Endothelial cell of umbilical vein (primary cell): ENCODE results near the gene TLR6. TPM values are rescaled to one million over a fixed set of nuclear protein-coding genes. Genes with fewer than 3 reads are reported as not detected.

Source experiments
- BruUV-seq: library from RNA; stranded (reverse); fragments of 400-500 nt; replicated peaks from 2 replicates; lab custom pipeline; 2021; lab: Mats Ljungman, UMichigan
- CTCF ChIA-PET: fragments of 300-600, 350-600 bp; sonication (Branson Sonifier 250); formaldehyde crosslinking; loops from one replicate; lab custom pipeline; 2021; ENCODE audit warnings: antibody characterized with exemption, inconsistent platforms; lab: Charles Lee
- POLR2A ChIA-PET: fragments of 300-600, 350-600 bp; sonication (Branson Sonifier 250); formaldehyde crosslinking; loops from one replicate; lab custom pipeline; 2021; ENCODE audit warnings: antibody characterized with exemption, inconsistent platforms; lab: Charles Lee
- DNase-seq: peaks from one replicate; pipeline ENCODE4 v3.0.0-alpha.2; 2011; ENCODE audit warnings: low read depth, low spot score
- FAIRE-seq: peaks from 2 replicates; lab custom pipeline; 2011; peaks lifted over from hg19 to GRCh38; lab: Jason Lieb, UNC
- H2AFZ ChIP-seq: 2 replicates; pipeline ENCODE4 v1.6.0; 2012; ENCODE audit warnings: low read depth, low read length, control low read depth, inconsistent platforms
- H3K27ac ChIP-seq: 2 replicates; pipeline ENCODE4 v1.5.1; 2011; ENCODE audit warnings: low read depth, mild to moderate bottlenecking, control low read depth, low read length, moderate library complexity; ENCODE audit not compliant: insufficient read depth
- H3K27me3 ChIP-seq, 2 experiments: 2 replicates each; pipeline versions ENCODE4 v1.6.0 to v1.6.1; 2011; ENCODE audit warnings: low read length in 2 of 2, mixed read lengths in 1 of 2; ENCODE audit not compliant: control insufficient read depth in 2 of 2, insufficient read depth in 2 of 2
- H3K36me3 ChIP-seq, 2 experiments: 2 replicates in 1 of 2; 3 replicates in 1 of 2; pipeline ENCODE4 v1.5.1; 2011; ENCODE audit warnings: low read length in 2 of 2, mild to moderate bottlenecking in 1 of 2, moderate library complexity in 1 of 2; ENCODE audit not compliant: control insufficient read depth in 2 of 2, insufficient read depth in 2 of 2; ENCODE audit errors: extremely low read depth in 1 of 2
- H3K4me1 ChIP-seq: 3 replicates; pipeline ENCODE4 v1.5.1; 2011; ENCODE audit warnings: mild to moderate bottlenecking, low read length; ENCODE audit not compliant: control insufficient read depth, insufficient read depth; ENCODE audit errors: extremely low read depth
- H3K4me2 ChIP-seq: 2 replicates; pipeline ENCODE4 v1.6.1; 2011; ENCODE audit warnings: low read length, control low read depth, mixed read lengths; ENCODE audit not compliant: insufficient read depth
- H3K4me3 ChIP-seq, 3 experiments: fragments of 200-600 bp in 1 of 3; sonication (generic), shearing (Covaris generic) in 1 of 3; replicated peaks in 1 of 3; 2 replicates each; pipeline ENCODE4 v1.5.1; 2011 to 2016; ENCODE audit warnings: control low read depth in 3 of 3, low read length in 3 of 3, mild to moderate bottlenecking in 2 of 3, inconsistent platforms in 1 of 3, low read depth in 1 of 3, moderate library complexity in 1 of 3; ENCODE audit not compliant: insufficient read depth in 1 of 3
- H3K79me2 ChIP-seq: 2 replicates; pipeline ENCODE4 v1.6.0; 2012; ENCODE audit warnings: low read length, inconsistent platforms; ENCODE audit not compliant: control insufficient read depth, insufficient read depth
- H3K9ac ChIP-seq: replicated peaks from 2 replicates; pipeline ENCODE3; 2011; ENCODE audit warnings: low read length, control low read depth; ENCODE audit not compliant: insufficient read depth; ENCODE audit errors: extremely low read depth
- H3K9me1 ChIP-seq: replicated peaks from 3 replicates; pipeline ENCODE4 v1.6.0; 2011; ENCODE audit warnings: mild to moderate bottlenecking, low read length; ENCODE audit not compliant: control insufficient read depth, insufficient read depth; ENCODE audit errors: extremely low read depth
- H3K9me3 ChIP-seq: replicated peaks from 2 replicates; pipeline ENCODE4 v1.5.1; 2012; ENCODE audit warnings: low read length, inconsistent platforms; ENCODE audit not compliant: control insufficient read depth, insufficient read depth
- H4K20me1 ChIP-seq: replicated peaks from 2 replicates; pipeline ENCODE3; 2011; ENCODE audit warnings: mild to moderate bottlenecking, low read length; ENCODE audit not compliant: control insufficient read depth, insufficient read depth; ENCODE audit errors: extremely low read depth
- EZH2 ChIP-seq: IDR thresholded peaks from 2 replicates; pipeline ENCODE4 v1.6.1; 2012; ENCODE audit warnings: borderline replicate concordance, low read depth, mild to moderate bottlenecking, moderate library complexity, low read length, inconsistent platforms; ENCODE audit not compliant: severe bottlenecking
- FOS ChIP-seq: IDR thresholded peaks from 2 replicates; pipeline ENCODE4 v1.6.1; 2011; ENCODE audit warnings: mild to moderate bottlenecking, low read length, moderate library complexity, borderline replicate concordance; ENCODE audit not compliant: insufficient read depth
- GATA2 ChIP-seq: IDR thresholded peaks from 2 replicates; pipeline ENCODE4 v1.7.0; 2011; ENCODE audit warnings: low read depth, mild to moderate bottlenecking, moderate library complexity, mixed read lengths, low read length; ENCODE audit not compliant: insufficient read length, insufficient read depth
- JUN ChIP-seq: IDR thresholded peaks from 2 replicates; pipeline ENCODE4 v1.6.1; 2011; ENCODE audit warnings: borderline replicate concordance, low read depth; ENCODE audit not compliant: insufficient read length, insufficient read depth
- MAX ChIP-seq: IDR thresholded peaks from 2 replicates; pipeline ENCODE4 v1.6.1; 2011; ENCODE audit not compliant: insufficient read depth, insufficient read length
- MYC ChIP-seq: IDR thresholded peaks from one replicate; pipeline ENCODE4 v1.6.1; 2011; ENCODE audit warnings: mild to moderate bottlenecking, low read depth, low read length
- POLR2A ChIP-seq: IDR thresholded peaks from 2 replicates; pipeline ENCODE4 v1.6.1; 2012; ENCODE audit warnings: low read depth, mild to moderate bottlenecking, control low read depth, low read length
- POLR2AphosphoS5 ChIP-seq: IDR thresholded peaks from 2 replicates; pipeline ENCODE4 v1.6.1; 2012; ENCODE audit warnings: low read depth, mild to moderate bottlenecking, control low read depth, low read length, moderate library complexity; ENCODE audit not compliant: insufficient read depth
- dilution Hi-C: fragments of 300-500 bp; cut with MboI; formaldehyde crosslinking; loops from one replicate; pipeline ENCODE4 v1.15.0; 2019; ENCODE audit warnings: low sequenced_read_pairs; ENCODE audit not compliant: extremely low pct_ligation_motif_present
- intact Hi-C: fragments of 100-400 bp; cut with micrococcal nuclease; formaldehyde crosslinking; loops from one replicate; pipeline ENCODE4 v1.10.0; 2022
- polyA plus RNA-seq, 4 experiments: library from polyadenylated mRNA; depleted of rRNA in 3 of 4; stranded (reverse) in 3 of 4; unstranded in 1 of 4; fragments of >200 nt; gene quantifications; 2 replicates each; pipeline versions ENCODE4 v1.2.1 to v1.2.3, GENCODE V29; 2011 to 2012; ENCODE audit warnings: missing spikeins in 1 of 4
- total RNA-seq: library from RNA; stranded (reverse); gene quantifications from 2 replicates; pipeline ENCODE4 v1.2.3, GENCODE V29; 2021
- TF ChIP-seq, protein P1 (sequence below), 2 donors: IDR thresholded peaks; 1 replicate in 1 of 2; 2 replicates in 1 of 2; pipeline ENCODE4 v1.5.1; 2011; ENCODE audit warnings: low read length in 2 of 2, mild to moderate bottlenecking in 2 of 2, moderate library complexity in 2 of 2, control low read depth in 1 of 2, inconsistent platforms in 1 of 2, low read depth in 1 of 2; ENCODE audit not compliant: insufficient read depth in 1 of 2; ENCODE audit errors: extremely low read depth in 1 of 2

Gene TLR6
- total and polyA plus RNA-seq, 2 donors (not counting 3 experiments of a cell fraction or from before 2014, with no cell fraction given) = 0.19 to 1.7 TPM

DNA sequence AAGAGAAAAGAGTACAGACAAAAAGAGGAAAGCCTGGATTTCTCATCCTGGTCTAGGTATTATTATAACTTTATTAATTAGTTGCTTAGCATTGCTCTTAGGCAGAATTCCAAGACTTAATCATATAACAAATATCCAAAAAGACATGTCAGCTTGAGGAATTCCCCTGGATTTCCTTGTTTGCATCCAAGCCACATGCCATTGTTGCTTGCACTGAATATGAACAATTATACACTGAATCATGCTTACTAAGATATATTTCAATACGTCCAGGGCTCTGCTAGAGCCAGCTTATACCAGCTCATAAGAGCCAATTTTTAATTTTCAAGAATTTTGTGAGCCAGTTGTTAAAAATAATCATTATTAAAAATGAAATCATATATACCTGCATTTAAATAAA lies 68.3 kb downstream of the TLR6 start:
- no TSS peak for BruUV-seq
- H3K9ac ChIP-seq = no peak overlapping the region
- H3K27ac ChIP-seq = no peak overlapping the region
- H3K9me1 ChIP-seq = no peaks in the 10 kb centered on the region
- no peak overlapping the region for H3K4me3 ChIP-seq
- H3K36me3 ChIP-seq = no peaks in the 10 kb centered on the region
- FAIRE-seq (peak; percentile 31), DNase-seq (peak; percentile 57)
- H3K27me3 ChIP-seq = no peaks in the 10 kb centered on the region
- H2AFZ ChIP-seq = no peak overlapping the region
- POLR2A ChIA-PET = interaction anchor here (0.6 kb wide), 1 partner anchor 82 kb away, joined by 5 read pairs; no protein-coding TSS in a partner anchor
- no peaks in the 10 kb centered on the region for H4K20me1 ChIP-seq
- H3K4me1 ChIP-seq = no peaks in the 10 kb centered on the region
- H3K9me3 ChIP-seq = no peaks in the 10 kb centered on the region
- intact Hi-C loops = no loop called here
- CTCF ChIA-PET = interaction anchor here (0.7 to 2.4 kb wide), 2 partner anchors 12 to 17 kb away, joined by 3 to 15 read pairs; partner anchors contain the start of gene TLR1
- no peak for TF ChIP-seq POLR2A
- no peak for TF ChIP-seq POLR2AphosphoS5
- no peak for TF ChIP-seq JUN
- no peak for TF ChIP-seq MAX
- TF ChIP-seq, protein P1, sequence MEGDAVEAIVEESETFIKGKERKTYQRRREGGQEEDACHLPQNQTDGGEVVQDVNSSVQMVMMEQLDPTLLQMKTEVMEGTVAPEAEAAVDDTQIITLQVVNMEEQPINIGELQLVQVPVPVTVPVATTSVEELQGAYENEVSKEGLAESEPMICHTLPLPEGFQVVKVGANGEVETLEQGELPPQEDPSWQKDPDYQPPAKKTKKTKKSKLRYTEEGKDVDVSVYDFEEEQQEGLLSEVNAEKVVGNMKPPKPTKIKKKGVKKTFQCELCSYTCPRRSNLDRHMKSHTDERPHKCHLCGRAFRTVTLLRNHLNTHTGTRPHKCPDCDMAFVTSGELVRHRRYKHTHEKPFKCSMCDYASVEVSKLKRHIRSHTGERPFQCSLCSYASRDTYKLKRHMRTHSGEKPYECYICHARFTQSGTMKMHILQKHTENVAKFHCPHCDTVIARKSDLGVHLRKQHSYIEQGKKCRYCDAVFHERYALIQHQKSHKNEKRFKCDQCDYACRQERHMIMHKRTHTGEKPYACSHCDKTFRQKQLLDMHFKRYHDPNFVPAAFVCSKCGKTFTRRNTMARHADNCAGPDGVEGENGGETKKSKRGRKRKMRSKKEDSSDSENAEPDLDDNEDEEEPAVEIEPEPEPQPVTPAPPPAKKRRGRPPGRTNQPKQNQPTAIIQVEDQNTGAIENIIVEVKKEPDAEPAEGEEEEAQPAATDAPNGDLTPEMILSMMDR (IDR thresholded peaks at IDR 0.05; ENCODE audit: extremely low read depth in 1 of 2, insufficient read depth in 1 of 2, low read depth in 1 of 2, low read length in 2 of 2) = no peak
- TF ChIP-seq GATA2 = no peak
- no peak for TF ChIP-seq FOS
- no peak for TF ChIP-seq MYC
- TF ChIP-seq EZH2 = no peak
- H3K4me2 ChIP-seq = no peak overlapping the region
- dilution Hi-C loops = no loop called here
- H3K79me2 ChIP-seq = no peaks in the 10 kb centered on the region
